ENCODE results near the gene MGMT. TPM values are rescaled to one million over a fixed set of nuclear protein-coding genes. Genes with fewer than 3 reads are reported as not detected.

Gene MGMT
- total RNA-seq, 3 donors from 2014 or later = 34.1 to 57.8 (median 46.7) TPM

- no peaks in the 10 kb centered on the region for H3K9me3 ChIP-seq
- no peaks in the 10 kb centered on the region for H3K36me3 ChIP-seq
- no peak overlapping the region for H3K27ac ChIP-seq
- intact Hi-C loops (cut with DNase I; ENCODE audit: low total_unique reads) = no loop called here
- H3K27me3 ChIP-seq = no peaks in the 10 kb centered on the region
- no peaks in the 10 kb centered on the region for H3K4me1 ChIP-seq
- no peak for DNase-seq (ENCODE audit: low spot score in 2 of 2)
- TF ChIP-seq POLR2A (IDR thresholded peaks at IDR 0.05) (no peak), POLR2AphosphoS5 (IDR thresholded peaks at IDR 0.05) (no peak)
- TF ChIP-seq, protein P1, sequence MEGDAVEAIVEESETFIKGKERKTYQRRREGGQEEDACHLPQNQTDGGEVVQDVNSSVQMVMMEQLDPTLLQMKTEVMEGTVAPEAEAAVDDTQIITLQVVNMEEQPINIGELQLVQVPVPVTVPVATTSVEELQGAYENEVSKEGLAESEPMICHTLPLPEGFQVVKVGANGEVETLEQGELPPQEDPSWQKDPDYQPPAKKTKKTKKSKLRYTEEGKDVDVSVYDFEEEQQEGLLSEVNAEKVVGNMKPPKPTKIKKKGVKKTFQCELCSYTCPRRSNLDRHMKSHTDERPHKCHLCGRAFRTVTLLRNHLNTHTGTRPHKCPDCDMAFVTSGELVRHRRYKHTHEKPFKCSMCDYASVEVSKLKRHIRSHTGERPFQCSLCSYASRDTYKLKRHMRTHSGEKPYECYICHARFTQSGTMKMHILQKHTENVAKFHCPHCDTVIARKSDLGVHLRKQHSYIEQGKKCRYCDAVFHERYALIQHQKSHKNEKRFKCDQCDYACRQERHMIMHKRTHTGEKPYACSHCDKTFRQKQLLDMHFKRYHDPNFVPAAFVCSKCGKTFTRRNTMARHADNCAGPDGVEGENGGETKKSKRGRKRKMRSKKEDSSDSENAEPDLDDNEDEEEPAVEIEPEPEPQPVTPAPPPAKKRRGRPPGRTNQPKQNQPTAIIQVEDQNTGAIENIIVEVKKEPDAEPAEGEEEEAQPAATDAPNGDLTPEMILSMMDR (IDR thresholded peaks at IDR 0.05) = no peak
- no peak overlapping the region for H3K4me3 ChIP-seq
Measured at GRCh38 chr10:129568583-129569344, 101.7 kb downstream of the MGMT start.

DNA sequence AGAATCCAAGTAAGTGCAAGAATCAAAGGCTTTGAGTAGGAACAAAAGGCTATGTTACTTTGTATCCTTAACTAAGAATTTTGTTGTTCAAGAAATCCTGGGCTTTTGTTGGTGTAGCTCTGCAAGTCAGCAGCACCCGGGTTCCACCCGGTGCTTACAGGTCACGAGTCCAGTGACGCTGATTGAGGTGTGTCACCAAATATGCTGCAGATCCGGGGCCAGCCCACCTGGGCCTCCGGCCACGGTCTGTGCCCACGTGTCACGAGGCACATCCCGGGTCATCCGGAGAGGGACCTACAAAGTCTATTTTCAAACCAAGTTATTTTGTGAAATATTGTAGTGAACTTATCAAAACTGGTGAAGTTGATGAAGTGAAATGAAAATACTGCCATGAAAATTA, 103.1 kb downstream of the MGMT start:
- no peak overlapping the region for H3K4me3 ChIP-seq
- H3K9me3 ChIP-seq = no peaks in the 10 kb centered on the region
- no peaks in the 10 kb centered on the region for H3K4me1 ChIP-seq
- no peaks in the 10 kb centered on the region for H3K27me3 ChIP-seq
- no peak for DNase-seq (ENCODE audit: low spot score in 2 of 2)
- no peaks in the 10 kb centered on the region for H3K36me3 ChIP-seq
- TF ChIP-seq, protein P1 (IDR thresholded peaks at IDR 0.05) = no peak
- TF ChIP-seq POLR2A (IDR thresholded peaks at IDR 0.05) = no peak
- no peak for TF ChIP-seq POLR2AphosphoS5 (IDR thresholded peaks at IDR 0.05)
- H3K27ac ChIP-seq = no peak overlapping the region
- intact Hi-C loops (cut with DNase I; ENCODE audit: low total_unique reads) = no loop called here

DNA sequence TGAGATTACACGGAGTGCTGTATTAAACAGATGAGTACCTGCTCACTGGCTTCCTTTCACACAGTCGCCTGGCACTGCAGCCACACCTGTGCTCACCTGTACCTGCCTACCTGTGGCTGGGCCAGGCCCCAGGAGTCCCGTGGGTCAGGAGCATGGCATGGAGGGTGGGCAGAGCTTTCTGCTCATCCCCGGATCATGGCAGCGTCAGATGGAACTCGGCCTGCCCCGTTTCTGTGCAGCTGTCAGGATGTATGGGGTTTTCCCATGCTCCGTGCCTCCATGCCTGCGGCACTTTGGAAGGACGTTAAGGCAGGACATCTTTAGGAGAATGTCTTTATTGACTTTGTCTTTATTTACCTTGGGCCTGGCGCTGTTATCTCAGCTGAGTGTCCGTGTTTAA, 112.2 kb downstream of the MGMT start:
- H3K9me3 ChIP-seq = peaks cover 0 to 2% of the 10 kb centered on the region in 2 donors
- no peaks in the 10 kb centered on the region for H3K36me3 ChIP-seq
- intact Hi-C loops (cut with DNase I; ENCODE audit: low total_unique reads) = no loop called here
- H3K27ac ChIP-seq = no peak overlapping the region
- no peak for TF ChIP-seq POLR2AphosphoS5 (IDR thresholded peaks at IDR 0.05)
- no peak for TF ChIP-seq POLR2A (IDR thresholded peaks at IDR 0.05)
- TF ChIP-seq, protein P1 (IDR thresholded peaks at IDR 0.05) = no peak
- H3K27me3 ChIP-seq = no peaks in the 10 kb centered on the region
- no peak for DNase-seq (ENCODE audit: low spot score in 2 of 2)
- no peak overlapping the region for H3K4me3 ChIP-seq
- H3K4me1 ChIP-seq = no peaks in the 10 kb centered on the region

GRCh38 chr10:129580010-129580409, 113.0 kb downstream of the MGMT start:
- intact Hi-C loops (cut with DNase I; ENCODE audit: low total_unique reads) = no loop called here
- Histone ChIP-seq H3K9me3 (peaks cover 0 to 2% of the 10 kb centered on the region in 2 donors), H3K27ac (no peak overlapping the region), H3K4me1 (no peaks in the 10 kb centered on the region), H3K36me3 (no peaks in the 10 kb centered on the region), H3K4me3 (no peak overlapping the region), H3K27me3 (no peaks in the 10 kb centered on the region)
- DNase-seq (ENCODE audit: low spot score in 2 of 2) = no peak
- TF ChIP-seq POLR2A (IDR thresholded peaks at IDR 0.05) (no peak), POLR2AphosphoS5 (IDR thresholded peaks at IDR 0.05) (no peak)
- TF ChIP-seq, protein P1 (IDR thresholded peaks at IDR 0.05) = no peak

- no peaks in the 10 kb centered on the region for H3K4me1 ChIP-seq
- H3K36me3 ChIP-seq = no peaks in the 10 kb centered on the region
- H3K27ac ChIP-seq = no peak overlapping the region
- no peaks in the 10 kb centered on the region for H3K27me3 ChIP-seq
- TF ChIP-seq POLR2A (IDR thresholded peaks at IDR 0.05) = no peak
- no peak for TF ChIP-seq POLR2AphosphoS5 (IDR thresholded peaks at IDR 0.05)
- TF ChIP-seq, protein P1 (IDR thresholded peaks at IDR 0.05) = no peak
- intact Hi-C loops (cut with DNase I; ENCODE audit: low total_unique reads) = no loop called here
- H3K4me3 ChIP-seq = no peak overlapping the region
- no peak for DNase-seq (ENCODE audit: low spot score in 2 of 2)
- H3K9me3 ChIP-seq = peaks cover 2 to 6% of the 10 kb centered on the region in 2 donors
Measured at GRCh38 chr10:129580901-129581300, 113.9 kb downstream of the MGMT start.
